Right atrium auricular region (tissue), 2 donors: ENCODE data around the gene PHF21B. TPM values are rescaled to one million over a fixed set of nuclear protein-coding genes. Genes with fewer than 3 reads are reported as not detected.

Experiments
- DNase-seq: peaks from one replicate; pipeline ENCODE4 v3.0.0-alpha.2; 2019; ENCODE audit warnings: low spot score
- H3K27ac ChIP-seq, 2 donors: fragments of 200-600 bp; sonication (generic); 1 replicate in 1 of 2; 2 replicates in 1 of 2; pipeline ENCODE4 v1.5.1; 2016 to 2019
- H3K27me3 ChIP-seq, 2 donors: fragments of 200-600 bp; sonication (generic); one replicate each; pipeline versions ENCODE4 v1.5.1 to v1.6.0; 2017 to 2019
- H3K36me3 ChIP-seq: fragments of 200-600 bp; sonication (generic); one replicate; pipeline ENCODE4 v1.5.1; 2016
- H3K4me1 ChIP-seq, 2 donors: fragments of 200-600 bp; sonication (generic); one replicate each; pipeline versions ENCODE4 v1.5.1 to v1.6.0; 2017 to 2019
- H3K4me3 ChIP-seq, 2 donors: fragments of 200-600 bp; sonication (generic); 1 replicate in 1 of 2; 2 replicates in 1 of 2; pipeline ENCODE4 v1.5.1; 2017 to 2019; ENCODE audit warnings: mild to moderate bottlenecking in 1 of 2, moderate library complexity in 1 of 2
- H3K9me3 ChIP-seq, 2 donors: fragments of 200-600 bp; sonication (generic); one replicate each; pipeline ENCODE4 v1.5.1; 2019
- total RNA-seq, 2 donors: library from RNA; depleted of rRNA; stranded (reverse); fragments of >200 nt; gene quantifications; one replicate each; pipeline ENCODE4 v1.1.0, GENCODE V29; 2016
- TF ChIP-seq, protein P1 (sequence below), 2 donors: fragments of 200-600 bp; sonication (generic); IDR thresholded peaks; one replicate each; pipeline ENCODE4 v1.5.1; 2019; ENCODE audit warnings: antibody characterized with exemption in 2 of 2

Gene PHF21B
- total RNA-seq, 2 donors from 2014 or later: 1.4 to 2.2 TPM

DNA sequence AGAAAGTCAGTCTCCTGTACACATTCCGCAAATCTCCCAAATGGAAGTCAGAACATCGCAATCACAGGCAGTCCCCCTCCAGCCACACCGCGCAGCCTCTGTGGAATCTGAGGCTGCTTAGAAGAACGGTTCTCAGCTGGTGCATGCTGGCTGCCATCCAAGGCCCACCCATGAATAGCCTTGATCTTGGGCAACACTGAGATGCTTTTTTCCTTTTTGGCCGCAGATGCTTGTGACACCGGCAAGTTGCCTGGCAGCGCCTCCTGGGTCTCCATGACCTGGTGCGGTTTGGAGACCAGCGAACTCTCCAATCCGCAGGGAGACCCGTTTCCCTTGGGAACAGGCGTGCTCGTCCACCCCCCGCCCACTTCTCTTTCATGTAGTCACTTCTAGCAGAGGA lies 26.3 kb upstream of the PHF21B start:
- Histone ChIP-seq H3K27ac (no peak overlapping the region), H3K36me3 (no peaks in the 10 kb centered on the region), H3K4me3 (no peak overlapping the region), H3K9me3 (no peaks in the 10 kb centered on the region), H3K4me1 (no peaks in the 10 kb centered on the region), H3K27me3 (no peaks in the 10 kb centered on the region)
- DNase-seq: no peak
- TF ChIP-seq, protein P1, sequence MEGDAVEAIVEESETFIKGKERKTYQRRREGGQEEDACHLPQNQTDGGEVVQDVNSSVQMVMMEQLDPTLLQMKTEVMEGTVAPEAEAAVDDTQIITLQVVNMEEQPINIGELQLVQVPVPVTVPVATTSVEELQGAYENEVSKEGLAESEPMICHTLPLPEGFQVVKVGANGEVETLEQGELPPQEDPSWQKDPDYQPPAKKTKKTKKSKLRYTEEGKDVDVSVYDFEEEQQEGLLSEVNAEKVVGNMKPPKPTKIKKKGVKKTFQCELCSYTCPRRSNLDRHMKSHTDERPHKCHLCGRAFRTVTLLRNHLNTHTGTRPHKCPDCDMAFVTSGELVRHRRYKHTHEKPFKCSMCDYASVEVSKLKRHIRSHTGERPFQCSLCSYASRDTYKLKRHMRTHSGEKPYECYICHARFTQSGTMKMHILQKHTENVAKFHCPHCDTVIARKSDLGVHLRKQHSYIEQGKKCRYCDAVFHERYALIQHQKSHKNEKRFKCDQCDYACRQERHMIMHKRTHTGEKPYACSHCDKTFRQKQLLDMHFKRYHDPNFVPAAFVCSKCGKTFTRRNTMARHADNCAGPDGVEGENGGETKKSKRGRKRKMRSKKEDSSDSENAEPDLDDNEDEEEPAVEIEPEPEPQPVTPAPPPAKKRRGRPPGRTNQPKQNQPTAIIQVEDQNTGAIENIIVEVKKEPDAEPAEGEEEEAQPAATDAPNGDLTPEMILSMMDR (IDR thresholded peaks at IDR 0.05): no peak

DNA sequence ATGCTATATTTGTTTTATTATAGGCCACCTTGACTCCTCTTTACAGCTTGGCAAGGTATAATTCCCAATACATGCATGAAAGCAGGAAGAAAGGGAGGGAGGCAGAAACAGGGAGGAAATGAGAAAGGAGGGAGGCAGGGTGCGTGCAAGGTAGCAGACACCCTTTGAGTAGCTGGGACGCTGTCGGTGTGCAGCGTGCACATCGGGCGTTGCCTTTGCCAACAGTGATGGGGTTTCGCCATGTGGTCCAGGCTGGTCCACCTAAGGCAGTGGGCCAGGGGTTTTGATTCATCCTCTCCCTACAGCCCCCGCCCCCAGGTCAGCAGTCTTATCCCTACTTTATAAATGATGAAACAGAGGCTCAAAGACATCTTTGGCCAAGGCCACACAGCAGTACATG lies 25.0 kb upstream of the PHF21B start:
- Histone ChIP-seq H3K36me3 (no peaks in the 10 kb centered on the region), H3K27ac (no peak overlapping the region), H3K4me1 (no peaks in the 10 kb centered on the region), H3K4me3 (no peak overlapping the region), H3K27me3 (no peaks in the 10 kb centered on the region), H3K9me3 (no peaks in the 10 kb centered on the region)
- no peak for DNase-seq
- TF ChIP-seq, protein P1 (IDR thresholded peaks at IDR 0.05): no peak

DNA sequence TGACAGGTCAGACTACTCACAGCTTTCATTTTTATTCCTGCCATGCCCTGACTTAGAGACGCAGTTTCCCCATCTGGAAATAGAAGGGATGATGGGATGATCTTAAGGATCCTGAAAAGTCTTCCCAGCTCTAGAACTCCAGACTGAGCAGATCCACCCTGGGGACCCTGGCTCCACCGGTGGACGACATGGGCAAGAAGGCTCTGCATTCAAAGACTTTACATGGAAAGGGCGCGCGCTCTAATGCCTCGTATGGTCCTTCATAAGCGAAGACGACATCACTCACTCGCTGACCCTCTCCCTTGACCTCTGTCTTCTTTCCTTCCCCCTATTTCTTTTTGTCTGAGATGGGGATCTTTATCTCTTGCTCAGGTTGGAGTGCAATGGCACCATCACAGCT lies 24.4 kb upstream of the PHF21B start:
- Histone ChIP-seq H3K4me1 (no peaks in the 10 kb centered on the region), H3K36me3 (no peaks in the 10 kb centered on the region), H3K27ac (no peak overlapping the region), H3K27me3 (no peaks in the 10 kb centered on the region), H3K4me3 (no peak overlapping the region), H3K9me3 (no peaks in the 10 kb centered on the region)
- TF ChIP-seq, protein P1 (IDR thresholded peaks at IDR 0.05): no peak
- DNase-seq: no peak

DNA sequence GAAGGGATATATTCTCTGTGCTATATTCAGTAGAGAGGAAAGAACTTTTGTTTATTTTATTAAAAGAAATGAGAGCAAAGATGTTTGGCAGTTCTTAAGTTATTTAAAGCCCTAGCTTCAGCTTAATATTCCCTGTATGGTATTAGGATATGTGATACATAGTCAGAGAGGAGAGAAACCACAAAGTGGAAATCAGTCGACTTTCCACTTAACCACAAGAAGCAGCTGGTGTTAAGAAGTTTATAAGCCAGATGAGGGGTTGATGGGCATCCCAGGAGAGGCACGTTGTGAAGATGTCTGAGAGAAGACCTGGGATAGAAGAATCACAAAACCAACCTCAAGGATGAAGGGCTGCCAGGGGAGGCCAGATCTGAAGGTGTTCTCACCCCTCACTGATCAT lies 23.3 kb upstream of the PHF21B start:
- Histone ChIP-seq H3K4me3 (no peak overlapping the region), H3K36me3 (no peaks in the 10 kb centered on the region), H3K4me1 (no peaks in the 10 kb centered on the region), H3K9me3 (no peaks in the 10 kb centered on the region), H3K27ac (no peak overlapping the region), H3K27me3 (no peaks in the 10 kb centered on the region)
- TF ChIP-seq, protein P1 (IDR thresholded peaks at IDR 0.05): no peak
- no peak for DNase-seq

DNA sequence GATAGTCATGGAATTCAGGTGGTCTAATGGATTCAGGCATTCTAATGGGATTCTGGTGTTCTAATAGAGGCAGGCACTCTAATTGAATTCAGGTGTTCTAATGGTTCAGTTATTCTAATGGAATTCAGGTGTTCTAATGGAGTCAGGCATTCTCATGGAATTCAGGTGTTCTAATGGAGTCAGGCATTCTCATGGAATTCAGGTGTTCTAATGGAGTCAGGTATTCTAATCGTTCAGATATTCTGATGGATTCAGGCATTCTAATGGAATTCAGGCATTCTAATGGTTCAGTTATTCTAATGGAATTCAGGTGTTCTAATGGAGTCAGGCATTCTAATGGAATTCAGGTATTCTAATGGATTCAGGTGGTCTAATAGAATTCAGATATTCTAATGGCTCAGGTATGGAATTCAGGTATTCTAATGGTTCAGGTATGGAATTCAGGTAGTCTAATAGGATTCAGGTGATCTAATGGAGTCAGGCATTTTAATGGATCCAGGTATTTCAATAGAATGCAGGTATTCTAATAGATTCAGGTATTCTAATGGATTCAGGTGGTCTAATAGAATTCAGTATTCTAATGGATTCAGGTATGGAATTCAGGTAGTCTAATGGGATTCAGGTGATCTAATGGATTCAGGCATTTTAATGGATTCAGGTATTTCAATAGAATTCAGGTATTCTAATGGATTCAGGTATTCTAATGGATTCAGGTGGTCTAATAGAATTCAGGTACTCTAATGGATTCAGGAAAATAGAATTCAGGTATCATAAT lies 22.0 kb upstream of the PHF21B start:
- DNase-seq: no peak
- Histone ChIP-seq H3K27me3 (no peaks in the 10 kb centered on the region), H3K4me1 (no peaks in the 10 kb centered on the region), H3K4me3 (no peak overlapping the region), H3K27ac (no peak overlapping the region), H3K36me3 (no peaks in the 10 kb centered on the region), H3K9me3 (no peaks in the 10 kb centered on the region)
- TF ChIP-seq, protein P1 (IDR thresholded peaks at IDR 0.05): no peak

DNA sequence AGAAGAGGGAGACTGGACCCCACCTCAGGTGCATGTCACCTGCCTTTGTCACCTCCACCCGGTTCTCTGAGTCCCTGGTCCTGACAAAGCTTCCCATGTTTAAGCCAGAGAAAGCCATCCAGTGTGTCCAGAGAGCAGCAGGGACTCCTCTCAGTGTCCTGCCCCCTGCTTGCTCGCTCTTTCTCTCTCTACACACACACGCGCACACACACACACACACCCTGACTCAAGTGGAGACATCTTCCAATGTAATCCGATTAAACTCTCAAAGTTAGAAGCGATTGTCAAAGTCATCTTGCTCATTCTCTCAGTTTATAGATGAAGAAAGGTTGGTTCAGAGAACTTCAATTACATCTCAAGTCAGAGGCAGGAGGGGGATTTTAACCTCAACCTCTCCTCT lies 19.7 kb upstream of the PHF21B start:
- no peak for DNase-seq
- H3K4me3 ChIP-seq: no peak overlapping the region
- H3K36me3 ChIP-seq: no peaks in the 10 kb centered on the region
- H3K9me3 ChIP-seq: no peaks in the 10 kb centered on the region
- no peaks in the 10 kb centered on the region for H3K27me3 ChIP-seq
- TF ChIP-seq, protein P1 (IDR thresholded peaks at IDR 0.05): no peak
- no peak overlapping the region for H3K27ac ChIP-seq
- H3K4me1 ChIP-seq: no peaks in the 10 kb centered on the region
